WERI-Rb-1 (cell line): ENCODE data around the gene MT1G.
"Not testable (repeated sequence)": the region's sequence is repeated elsewhere in the genome, so short reads cannot be mapped to it uniquely, and the experiment has no call there.

Experiments used
- DNase-seq: peaks from one replicate; pipeline ENCODE4 v3.0.0-alpha.2; 2020
- H3K27ac ChIP-seq: fragments of 250-450 bp; sonication (Bioruptor Pico); 2 replicates; pipeline ENCODE4 v1.5.1; 2020; ENCODE audit warnings: mild to moderate bottlenecking, moderate library complexity
- H3K27me3 ChIP-seq: fragments of 250-450 bp; sonication (Bioruptor Pico); 2 replicates; pipeline ENCODE4 v1.5.1; 2021; ENCODE audit warnings: mild to moderate bottlenecking, low read depth, moderate library complexity; ENCODE audit not compliant: insufficient read depth, severe bottlenecking
- H3K36me3 ChIP-seq: fragments of 250-450 bp; sonication (Bioruptor Pico); 2 replicates; pipeline ENCODE4 v1.5.1; 2020; ENCODE audit warnings: mild to moderate bottlenecking, moderate library complexity
- H3K4me3 ChIP-seq: 2 replicates; pipeline ENCODE4 v1.5.1; 2011; ENCODE audit warnings: low read depth, mild to moderate bottlenecking, control low read depth, low read length
- H3K9me3 ChIP-seq: fragments of 250-450 bp; sonication (Bioruptor Pico); 2 replicates; pipeline ENCODE4 v1.5.1; 2021; ENCODE audit warnings: mild to moderate bottlenecking, moderate library complexity; ENCODE audit not compliant: severe bottlenecking
- TF ChIP-seq, protein P1 (sequence below): IDR thresholded peaks from 2 replicates; pipeline ENCODE4 v1.5.1; 2011; ENCODE audit warnings: low read depth, mild to moderate bottlenecking, control low read depth, inconsistent platforms, low read length

Gene MT1G

DNA sequence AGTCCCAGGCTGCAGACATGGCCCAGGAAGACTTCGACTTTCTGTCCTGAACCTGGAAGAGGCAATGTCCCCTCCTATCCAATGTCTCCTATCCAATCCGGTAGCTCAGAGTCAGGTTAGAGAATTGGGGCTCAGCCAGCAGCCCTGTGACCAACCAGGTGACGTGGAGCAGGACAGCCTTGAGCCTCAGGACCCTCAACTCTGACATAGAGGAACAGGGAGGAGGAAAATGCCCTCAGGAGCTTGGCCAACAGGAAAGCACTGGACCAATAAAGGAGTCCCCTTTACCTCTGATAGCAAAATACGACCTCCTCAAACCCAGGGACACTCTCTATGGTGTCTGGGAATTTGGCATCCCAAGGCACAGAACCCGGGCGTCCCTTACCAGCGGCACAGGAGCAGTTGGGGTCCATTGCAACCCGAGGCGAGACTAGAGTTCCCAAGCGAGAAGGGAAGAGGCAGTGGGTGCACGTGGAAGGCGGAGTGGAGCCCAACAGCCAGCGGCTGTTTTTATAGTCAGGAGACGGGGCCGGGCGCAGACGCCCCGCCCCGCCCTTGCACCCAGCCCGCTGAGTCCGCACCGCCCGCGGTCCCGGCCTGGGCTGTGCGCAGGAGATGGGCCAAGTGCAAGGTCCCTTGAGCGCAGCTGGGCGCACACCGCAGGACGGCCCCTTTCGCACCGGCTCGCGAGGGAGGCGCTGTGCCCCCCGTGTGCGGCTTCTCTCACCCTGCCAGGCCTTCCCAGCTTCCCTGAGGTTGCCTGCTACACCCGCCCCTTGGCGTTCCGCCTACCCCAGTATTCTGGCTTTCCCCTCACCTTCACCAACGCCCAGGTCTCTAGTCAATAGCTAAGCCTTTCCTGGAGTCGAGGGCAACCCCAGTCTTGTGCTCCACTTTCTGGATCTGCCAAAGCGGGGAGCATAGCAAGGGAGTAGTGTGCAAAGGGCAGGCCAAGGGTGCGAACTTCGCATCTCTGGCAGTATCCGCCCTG is at the start of gene MT1G:
Gene MT1G, minus strand, starts transcription at position 485 of the 991 bp plus-strand sequence. Its CDS starts 72 bp downstream, at position 413.
- Histone ChIP-seq H3K36me3 (no peaks in the 10 kb centered on the region), H3K27me3 (no peaks in the 10 kb centered on the region), H3K27ac (no peak within 1 kb of the TSS), H3K4me3 (no peak within 1 kb of the TSS), H3K9me3 (no peaks in the 10 kb centered on the region)
- TF ChIP-seq, protein P1, sequence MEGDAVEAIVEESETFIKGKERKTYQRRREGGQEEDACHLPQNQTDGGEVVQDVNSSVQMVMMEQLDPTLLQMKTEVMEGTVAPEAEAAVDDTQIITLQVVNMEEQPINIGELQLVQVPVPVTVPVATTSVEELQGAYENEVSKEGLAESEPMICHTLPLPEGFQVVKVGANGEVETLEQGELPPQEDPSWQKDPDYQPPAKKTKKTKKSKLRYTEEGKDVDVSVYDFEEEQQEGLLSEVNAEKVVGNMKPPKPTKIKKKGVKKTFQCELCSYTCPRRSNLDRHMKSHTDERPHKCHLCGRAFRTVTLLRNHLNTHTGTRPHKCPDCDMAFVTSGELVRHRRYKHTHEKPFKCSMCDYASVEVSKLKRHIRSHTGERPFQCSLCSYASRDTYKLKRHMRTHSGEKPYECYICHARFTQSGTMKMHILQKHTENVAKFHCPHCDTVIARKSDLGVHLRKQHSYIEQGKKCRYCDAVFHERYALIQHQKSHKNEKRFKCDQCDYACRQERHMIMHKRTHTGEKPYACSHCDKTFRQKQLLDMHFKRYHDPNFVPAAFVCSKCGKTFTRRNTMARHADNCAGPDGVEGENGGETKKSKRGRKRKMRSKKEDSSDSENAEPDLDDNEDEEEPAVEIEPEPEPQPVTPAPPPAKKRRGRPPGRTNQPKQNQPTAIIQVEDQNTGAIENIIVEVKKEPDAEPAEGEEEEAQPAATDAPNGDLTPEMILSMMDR: no peak
- no peak for DNase-seq

DNA sequence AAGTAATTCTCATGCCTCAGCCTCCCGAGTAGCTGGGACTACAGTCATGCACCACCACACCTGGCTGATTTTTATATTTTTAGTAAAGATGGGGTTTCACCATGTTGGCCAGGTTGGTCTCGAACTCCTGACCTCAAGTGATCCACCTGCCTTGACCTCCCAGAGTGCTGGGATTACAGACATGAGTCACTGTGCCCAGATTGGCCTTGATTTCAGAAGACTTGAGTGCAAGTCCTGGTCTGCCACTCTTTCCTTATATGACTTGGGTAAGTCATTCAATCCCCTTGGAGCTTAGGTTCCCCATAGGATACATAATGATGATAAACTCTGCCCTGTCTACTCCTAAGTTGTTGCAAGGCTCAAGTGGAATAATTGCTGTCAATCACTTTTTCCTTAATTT is 49.7 kb upstream of the MT1G start:
- not testable (repeated sequence) for DNase-seq, H3K36me3 ChIP-seq, H3K27me3 ChIP-seq, H3K9me3 ChIP-seq, H3K4me3 ChIP-seq, H3K27ac ChIP-seq

DNA sequence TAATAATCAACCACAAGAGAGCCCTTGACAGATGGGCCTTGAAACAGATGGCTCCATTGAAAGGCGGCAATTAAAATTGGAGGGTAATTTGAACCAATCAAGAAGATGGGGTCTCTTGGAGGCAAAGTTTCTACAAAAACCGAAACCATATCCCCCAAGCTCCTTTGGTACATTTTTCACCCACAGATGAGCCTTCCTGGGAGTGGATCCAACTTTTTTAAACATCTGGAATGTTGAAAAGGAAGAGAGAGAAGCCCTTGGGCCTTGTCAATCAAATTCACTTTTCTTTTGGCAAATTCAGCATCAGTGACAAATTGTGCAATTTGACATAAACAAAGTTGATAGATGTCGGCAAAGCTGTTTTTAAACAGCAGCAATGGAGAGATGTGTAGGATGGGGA is 48.9 kb upstream of the MT1G start:
- no peak for DNase-seq
- Histone ChIP-seq H3K9me3 (no peaks in the 10 kb centered on the region), H3K27ac (no peak overlapping the region), H3K4me3 (no peak overlapping the region), H3K27me3 (no peaks in the 10 kb centered on the region), H3K36me3 (no peaks in the 10 kb centered on the region)
- TF ChIP-seq, protein P1: no peak

DNA sequence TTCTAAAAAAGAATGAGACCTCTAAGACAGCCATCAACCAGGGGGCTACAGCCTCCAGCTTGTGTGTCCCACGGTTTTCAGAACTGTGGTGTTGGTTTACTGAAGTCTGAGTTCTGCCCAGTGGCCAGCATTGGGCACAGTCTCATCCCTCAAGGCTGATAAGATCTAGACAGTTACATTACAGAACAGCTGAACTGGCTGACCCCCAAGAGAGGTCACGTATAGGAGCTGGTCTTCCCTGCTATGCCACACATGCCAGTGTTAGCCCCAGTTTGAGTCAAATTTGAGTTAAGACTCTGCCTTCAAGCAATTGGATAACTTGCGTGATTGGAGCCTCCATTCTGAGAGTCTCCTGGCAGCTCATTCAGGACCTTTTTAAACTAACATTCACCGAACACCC is 47.3 kb upstream of the MT1G start:
- H3K36me3 ChIP-seq: no peaks in the 10 kb centered on the region
- H3K9me3 ChIP-seq: no peaks in the 10 kb centered on the region
- TF ChIP-seq, protein P1: no peak
- DNase-seq: no peak
- no peak overlapping the region for H3K4me3 ChIP-seq
- no peaks in the 10 kb centered on the region for H3K27me3 ChIP-seq
- H3K27ac ChIP-seq: no peak overlapping the region

DNA sequence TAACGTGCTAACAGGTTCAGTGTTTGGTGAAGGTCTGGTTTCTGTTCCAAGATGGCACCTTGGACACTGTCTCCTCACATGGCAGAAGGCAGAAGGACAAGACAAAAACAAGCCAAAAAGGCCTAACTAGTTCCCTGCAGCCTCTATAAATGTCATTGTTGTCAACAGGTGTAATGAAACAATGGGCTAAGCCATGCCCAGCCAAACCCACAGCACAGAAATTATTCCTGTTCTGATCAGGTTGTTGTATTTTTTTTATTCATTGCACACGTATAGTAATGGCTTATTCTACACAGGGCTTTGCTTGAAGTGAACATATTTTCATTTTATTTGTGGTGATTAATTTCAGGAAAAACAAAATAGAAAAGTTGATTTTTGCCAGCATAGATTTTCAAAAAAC is 45.9 kb upstream of the MT1G start:
- no peak overlapping the region for H3K4me3 ChIP-seq
- H3K27me3 ChIP-seq: no peaks in the 10 kb centered on the region
- TF ChIP-seq, protein P1: no peak
- no peaks in the 10 kb centered on the region for H3K36me3 ChIP-seq
- no peak for DNase-seq
- no peaks in the 10 kb centered on the region for H3K9me3 ChIP-seq
- no peak overlapping the region for H3K27ac ChIP-seq

DNA sequence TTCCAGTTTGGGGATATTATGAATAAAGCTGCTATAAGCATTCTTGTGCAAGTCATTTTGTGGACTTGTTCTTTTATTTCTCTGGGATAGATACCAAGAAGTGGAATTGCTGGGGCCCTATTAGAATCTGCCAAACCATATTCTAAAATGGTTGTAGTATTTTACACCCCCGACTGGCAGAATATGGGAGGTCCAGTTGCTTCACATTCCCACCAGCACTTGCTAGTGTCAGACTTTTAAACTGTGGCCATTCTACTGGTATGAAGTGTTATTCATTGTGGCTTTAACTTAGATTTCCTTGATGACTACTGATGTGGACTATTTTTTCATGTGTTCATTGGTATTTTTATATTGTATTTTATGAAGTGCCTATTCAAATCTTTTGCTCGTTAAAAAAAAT is 44.0 kb upstream of the MT1G start:
- TF ChIP-seq, protein P1: no peak
- Histone ChIP-seq H3K9me3 (no peaks in the 10 kb centered on the region), H3K4me3 (no peak overlapping the region)

More for the DNA sequence above, 44.0 kb upstream of the MT1G start:
- H3K27me3 ChIP-seq: no peaks in the 10 kb centered on the region
- DNase-seq: no peak
- H3K36me3 ChIP-seq: no peaks in the 10 kb centered on the region
- H3K27ac ChIP-seq: no peak overlapping the region
